OCI-LY7 (cell line): ENCODE results near the gene FAM170B.

Experiments
- EZH2phosphoT487 ChIP-seq: fragments of 200-600 bp; sonication (generic); IDR thresholded peaks from 2 replicates; pipeline ENCODE4 v1.6.1; 2018; ENCODE audit warnings: low read depth, borderline replicate concordance, mild to moderate bottlenecking, mixed run types, antibody characterized with exemption, low read length, moderate library complexity, mixed read lengths
- TF ChIP-seq, protein P1 (sequence below): fragments of 200-600 bp; sonication (generic); conservative IDR thresholded peaks from 2 replicates; pipeline ENCODE4 v1.5.1; 2014; ENCODE audit warnings: mild to moderate bottlenecking, antibody characterized with exemption, low read length, moderate library complexity, mixed read lengths

DNA sequence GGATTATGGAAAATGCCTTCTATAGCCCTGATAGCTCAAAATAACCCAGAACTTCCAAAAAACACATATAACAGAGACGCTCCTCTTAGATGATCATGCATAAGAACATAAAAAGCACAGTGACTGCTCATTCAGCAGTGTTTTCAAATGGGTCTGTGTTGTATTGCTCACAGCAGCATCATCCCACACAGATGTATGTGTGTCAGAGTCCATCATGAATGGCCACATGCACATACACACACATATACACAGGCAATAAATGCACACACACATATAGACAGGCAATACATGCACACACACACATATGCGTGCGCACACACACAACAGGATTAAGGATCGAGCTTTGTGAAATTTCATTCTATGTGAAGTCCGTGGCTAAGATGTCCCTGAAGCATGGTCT is 28.2 kb upstream of the FAM170B start:
- TF ChIP-seq, protein P1, sequence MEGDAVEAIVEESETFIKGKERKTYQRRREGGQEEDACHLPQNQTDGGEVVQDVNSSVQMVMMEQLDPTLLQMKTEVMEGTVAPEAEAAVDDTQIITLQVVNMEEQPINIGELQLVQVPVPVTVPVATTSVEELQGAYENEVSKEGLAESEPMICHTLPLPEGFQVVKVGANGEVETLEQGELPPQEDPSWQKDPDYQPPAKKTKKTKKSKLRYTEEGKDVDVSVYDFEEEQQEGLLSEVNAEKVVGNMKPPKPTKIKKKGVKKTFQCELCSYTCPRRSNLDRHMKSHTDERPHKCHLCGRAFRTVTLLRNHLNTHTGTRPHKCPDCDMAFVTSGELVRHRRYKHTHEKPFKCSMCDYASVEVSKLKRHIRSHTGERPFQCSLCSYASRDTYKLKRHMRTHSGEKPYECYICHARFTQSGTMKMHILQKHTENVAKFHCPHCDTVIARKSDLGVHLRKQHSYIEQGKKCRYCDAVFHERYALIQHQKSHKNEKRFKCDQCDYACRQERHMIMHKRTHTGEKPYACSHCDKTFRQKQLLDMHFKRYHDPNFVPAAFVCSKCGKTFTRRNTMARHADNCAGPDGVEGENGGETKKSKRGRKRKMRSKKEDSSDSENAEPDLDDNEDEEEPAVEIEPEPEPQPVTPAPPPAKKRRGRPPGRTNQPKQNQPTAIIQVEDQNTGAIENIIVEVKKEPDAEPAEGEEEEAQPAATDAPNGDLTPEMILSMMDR = no peak
- TF ChIP-seq EZH2phosphoT487 = no peak
